Measurements from ENCODE around the gene ATP1A4. TPM values are rescaled to one million over a fixed set of nuclear protein-coding genes. Genes with fewer than 3 reads are reported as not detected.

ATP1A4 gene
- total and polyA plus RNA-seq, 2 of the 13 experiments (the other 11 are each of a cell fraction or from before 2014, with no cell fraction given) = not detected

GRCh38 chr1:160108888-160109662, 42.3 kb upstream of the ATP1A4 start (continued):
- TF ChIP-seq, protein P1, sequence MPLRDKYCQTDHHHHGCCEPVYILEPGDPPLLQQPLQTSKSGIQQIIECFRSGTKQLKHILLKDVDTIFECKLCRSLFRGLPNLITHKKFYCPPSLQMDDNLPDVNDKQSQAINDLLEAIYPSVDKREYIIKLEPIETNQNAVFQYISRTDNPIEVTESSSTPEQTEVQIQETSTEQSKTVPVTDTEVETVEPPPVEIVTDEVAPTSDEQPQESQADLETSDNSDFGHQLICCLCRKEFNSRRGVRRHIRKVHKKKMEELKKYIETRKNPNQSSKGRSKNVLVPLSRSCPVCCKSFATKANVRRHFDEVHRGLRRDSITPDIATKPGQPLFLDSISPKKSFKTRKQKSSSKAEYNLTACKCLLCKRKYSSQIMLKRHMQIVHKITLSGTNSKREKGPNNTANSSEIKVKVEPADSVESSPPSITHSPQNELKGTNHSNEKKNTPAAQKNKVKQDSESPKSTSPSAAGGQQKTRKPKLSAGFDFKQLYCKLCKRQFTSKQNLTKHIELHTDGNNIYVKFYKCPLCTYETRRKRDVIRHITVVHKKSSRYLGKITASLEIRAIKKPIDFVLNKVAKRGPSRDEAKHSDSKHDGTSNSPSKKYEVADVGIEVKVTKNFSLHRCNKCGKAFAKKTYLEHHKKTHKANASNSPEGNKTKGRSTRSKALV (CRISPR knock-in tag; IDR thresholded peaks at IDR 0.05) = no peak
- TF ChIP-seq PRMT3 (CRISPR knock-in tag; IDR thresholded peaks at IDR 0.05; ENCODE audit: borderline replicate concordance, low read depth) (no peak), SRSF9 (IDR thresholded peaks at IDR 0.05; ENCODE audit: borderline replicate concordance, insufficient read depth, low read depth, low read length, poor library complexity, severe bottlenecking) (no peak), FOXJ3 (CRISPR knock-in tag; IDR thresholded peaks at IDR 0.05; ENCODE audit: borderline replicate concordance) (no peak), ZNF282 (IDR thresholded peaks at IDR 0.05; ENCODE audit: partially characterized antibody) (no peak), ZBTB40 (IDR thresholded peaks at IDR 0.05) (no peak), ZBTB40 (CRISPR knock-in tag; IDR thresholded peaks at IDR 0.05) (no peak), ZNF7 (CRISPR knock-in tag; IDR thresholded peaks at IDR 0.05) (no peak), SOX6 (IDR thresholded peaks at IDR 0.05) (no peak), SOX6 (CRISPR knock-in tag; IDR thresholded peaks at IDR 0.05) (peak; percentile 8; the same call in 1 of the 2 replicates), SMAD3 (CRISPR knock-in tag; IDR thresholded peaks at IDR 0.05) (no peak), BATF2 (CRISPR knock-in tag; IDR thresholded peaks at IDR 0.05) (no peak), CCDC6 (CRISPR knock-in tag; IDR thresholded peaks at IDR 0.05) (no peak), HMGA1 (CRISPR knock-in tag; conservative IDR thresholded peaks at IDR 0.05) (no peak), TBL1XR1 (IDR thresholded peaks at IDR 0.05; ENCODE audit: borderline replicate concordance, low read length, partially characterized antibody) (no peak), MXI1 (IDR thresholded peaks at IDR 0.05; ENCODE audit: borderline replicate concordance, low read depth, low read length) (no peak)
- TF ChIP-seq, protein P2, sequence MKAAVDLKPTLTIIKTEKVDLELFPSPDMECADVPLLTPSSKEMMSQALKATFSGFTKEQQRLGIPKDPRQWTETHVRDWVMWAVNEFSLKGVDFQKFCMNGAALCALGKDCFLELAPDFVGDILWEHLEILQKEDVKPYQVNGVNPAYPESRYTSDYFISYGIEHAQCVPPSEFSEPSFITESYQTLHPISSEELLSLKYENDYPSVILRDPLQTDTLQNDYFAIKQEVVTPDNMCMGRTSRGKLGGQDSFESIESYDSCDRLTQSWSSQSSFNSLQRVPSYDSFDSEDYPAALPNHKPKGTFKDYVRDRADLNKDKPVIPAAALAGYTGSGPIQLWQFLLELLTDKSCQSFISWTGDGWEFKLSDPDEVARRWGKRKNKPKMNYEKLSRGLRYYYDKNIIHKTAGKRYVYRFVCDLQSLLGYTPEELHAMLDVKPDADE (CRISPR knock-in tag; IDR thresholded peaks at IDR 0.05) = no peak

Data from HepG2 (cell line).